Amygdala (tissue), 56 donors: ENCODE measurements around the gene ARMH3.
"Not testable (repeated sequence)": the region's sequence is repeated elsewhere in the genome, so short reads cannot be mapped to it uniquely, and the experiment has no call there.

Experiments used
- DNase-seq, 56 donors: peaks; one replicate each; lab custom pipeline; 2025; lab: John Stamatoyannopoulos, UW

The ARMH3 gene

DNA sequence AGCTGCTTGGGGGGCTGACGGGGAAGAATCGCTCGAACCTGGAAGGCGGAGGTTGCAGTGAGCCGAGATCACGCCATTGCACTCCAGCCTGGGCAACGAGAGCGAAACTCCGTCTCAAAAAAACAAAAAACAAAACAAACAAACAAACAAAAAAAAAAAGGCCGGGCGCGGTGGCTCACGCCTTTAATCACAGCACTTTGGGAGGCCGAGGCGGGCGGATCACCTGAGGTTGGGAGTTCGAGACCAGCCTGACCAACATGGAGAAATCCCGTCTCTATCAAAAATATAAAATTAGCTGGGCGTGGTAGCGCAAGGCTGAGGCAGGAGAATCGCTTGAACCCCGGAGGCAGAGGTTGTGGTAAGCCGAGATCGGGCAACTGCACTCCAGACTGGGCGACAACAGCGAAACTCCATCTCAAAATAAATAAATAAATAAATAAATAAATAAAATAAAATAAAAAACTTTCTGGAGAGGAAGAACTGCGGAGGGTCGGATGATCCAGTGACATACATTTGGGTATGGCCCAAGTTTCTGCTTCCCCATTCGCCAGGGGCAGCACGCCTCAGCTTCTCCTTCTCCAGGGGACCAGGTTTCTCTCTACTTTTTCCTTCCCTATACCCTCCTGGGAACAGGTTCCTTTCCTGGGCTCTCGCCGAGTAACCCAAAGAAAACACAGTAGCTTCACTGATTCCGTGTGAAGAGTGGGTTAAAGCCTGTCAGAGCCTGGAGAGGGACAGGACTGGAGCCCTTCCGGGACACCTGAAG, 909 bp downstream of the ARMH3 start:
- DNase-seq: peak in 9 of 56 donors; percentile 8 to 51 (median 40)

- no peak for DNase-seq
These were observed 9.9 kb downstream of the ARMH3 start for GRCh38 chr10:102046095-102046494.

GRCh38 chr10:102045292-102045691, 10.7 kb downstream of the ARMH3 start:
- DNase-seq: no peak

DNA sequence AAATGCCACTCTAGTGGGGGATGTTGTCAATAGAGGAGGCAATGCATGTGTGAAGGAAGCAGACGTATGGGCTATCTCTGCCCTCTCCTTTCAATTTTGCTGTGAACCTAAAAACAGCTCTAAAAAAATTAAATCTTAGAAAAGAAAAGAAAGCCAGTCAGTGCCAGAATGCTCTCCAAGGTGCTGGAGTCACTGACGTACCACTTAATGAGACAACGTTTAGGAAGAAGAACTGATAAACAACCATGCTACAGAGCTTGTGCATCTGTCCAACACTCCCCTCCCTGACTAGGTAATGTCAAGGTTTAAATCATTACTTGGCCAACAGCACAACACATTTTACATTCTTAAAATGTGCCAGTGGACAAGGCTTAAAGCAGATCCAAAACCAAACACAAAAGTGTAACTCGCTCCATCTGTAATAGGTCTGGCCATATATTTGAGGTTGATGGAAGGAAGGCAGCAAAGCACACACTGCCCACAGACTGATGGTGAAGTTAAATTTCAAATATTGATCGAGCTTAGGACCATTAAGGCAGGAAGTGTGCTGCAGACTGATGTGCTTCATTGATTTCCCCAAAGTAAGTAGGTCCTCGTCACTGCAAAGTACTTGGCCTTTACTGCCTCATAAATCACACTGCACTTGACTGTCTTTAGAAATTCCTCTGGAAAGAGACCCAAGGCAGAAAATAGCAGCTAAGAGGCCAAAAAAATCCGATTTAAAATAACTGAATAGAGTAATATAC, 15.5 kb downstream of the ARMH3 start:
- no peak for DNase-seq

GRCh38 chr10:102038410-102038809, 17.6 kb downstream of the ARMH3 start:
- no peak for DNase-seq

GRCh38 chr10:102035807-102036206, 20.2 kb downstream of the ARMH3 start:
- DNase-seq: not testable (repeated sequence)

GRCh38 chr10:102033787-102034186, 22.2 kb downstream of the ARMH3 start:
- no peak for DNase-seq

GRCh38 chr10:102027261-102027660, 28.7 kb downstream of the ARMH3 start:
- DNase-seq: no peak

GRCh38 chr10:102024799-102025198, 31.2 kb downstream of the ARMH3 start:
- no peak for DNase-seq

DNA sequence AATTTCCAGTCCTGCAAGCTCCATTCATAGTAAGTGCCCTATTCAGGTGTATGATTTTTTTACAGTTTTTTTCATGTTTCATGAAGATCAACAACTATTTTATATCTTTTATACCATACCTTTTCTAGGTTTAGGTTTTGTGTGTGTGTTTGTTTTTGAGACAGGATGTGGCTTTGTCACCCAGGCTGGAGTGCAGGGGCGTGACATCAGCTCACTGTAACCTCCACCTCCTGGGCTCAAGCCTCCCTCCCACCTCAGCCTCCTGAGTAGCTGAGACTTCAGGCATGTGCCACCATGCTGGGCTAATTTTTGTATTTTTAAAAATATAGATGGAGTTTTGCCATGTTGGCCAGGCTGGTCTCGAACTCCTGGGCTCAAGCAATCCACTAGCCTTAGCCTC, 35.0 kb downstream of the ARMH3 start:
- no peak for DNase-seq

- no peak for DNase-seq
These were observed 38.7 kb downstream of the ARMH3 start for GRCh38 chr10:102017295-102017694.

- DNase-seq: no peak
These were observed 39.6 kb downstream of the ARMH3 start for GRCh38 chr10:102016416-102016815.

DNA sequence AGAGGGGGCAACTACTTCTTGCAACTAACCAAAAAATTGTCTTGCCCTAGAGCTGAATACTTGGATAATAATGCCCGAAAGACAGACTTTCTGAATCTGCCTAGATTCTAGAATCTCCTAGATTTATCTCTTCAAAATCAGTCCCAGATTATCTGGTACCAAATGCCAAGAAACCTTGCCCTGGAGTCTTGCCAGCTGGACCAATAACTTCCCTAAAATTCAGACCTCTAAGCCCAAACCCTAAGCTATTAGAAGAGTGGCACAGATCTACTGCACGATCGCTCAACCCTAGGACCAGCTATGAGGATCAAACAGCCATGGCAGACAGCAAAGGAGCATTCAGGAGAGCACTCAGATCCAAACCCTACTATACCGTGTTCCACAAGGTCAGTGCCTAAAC, 45.0 kb downstream of the ARMH3 start:
- no peak for DNase-seq

DNA sequence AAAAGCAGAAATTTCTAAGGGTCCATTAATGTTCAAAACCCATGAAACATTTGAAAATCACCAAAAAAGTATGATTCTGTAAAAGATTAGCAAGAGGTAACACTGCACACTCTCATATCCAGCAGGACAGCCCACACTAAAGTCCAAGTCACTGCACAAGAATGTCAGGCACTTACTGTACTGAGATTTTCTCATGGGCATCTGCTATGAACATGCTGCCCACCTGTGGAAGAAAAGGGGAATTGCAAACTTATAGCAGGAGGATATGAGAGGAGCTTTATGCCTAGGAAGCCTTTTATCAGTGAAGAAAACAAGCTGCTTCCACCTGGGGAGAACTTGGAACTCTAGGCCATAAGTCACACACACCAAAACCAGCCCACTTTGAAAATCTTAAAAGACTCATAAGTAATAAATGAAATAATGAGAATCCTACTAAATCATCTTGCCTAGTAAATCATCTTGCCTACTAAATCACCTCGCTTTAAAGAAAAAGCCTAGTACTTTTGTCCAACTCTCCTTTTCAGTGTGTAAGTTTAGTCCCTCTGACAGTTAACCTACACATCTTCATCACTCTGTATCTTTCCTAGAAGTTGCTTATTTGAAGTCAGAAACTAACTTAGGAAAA, 46.1 kb downstream of the ARMH3 start:
- DNase-seq: peak in 25 of 56 donors; percentile 2 to 76 (median 17)

DNA sequence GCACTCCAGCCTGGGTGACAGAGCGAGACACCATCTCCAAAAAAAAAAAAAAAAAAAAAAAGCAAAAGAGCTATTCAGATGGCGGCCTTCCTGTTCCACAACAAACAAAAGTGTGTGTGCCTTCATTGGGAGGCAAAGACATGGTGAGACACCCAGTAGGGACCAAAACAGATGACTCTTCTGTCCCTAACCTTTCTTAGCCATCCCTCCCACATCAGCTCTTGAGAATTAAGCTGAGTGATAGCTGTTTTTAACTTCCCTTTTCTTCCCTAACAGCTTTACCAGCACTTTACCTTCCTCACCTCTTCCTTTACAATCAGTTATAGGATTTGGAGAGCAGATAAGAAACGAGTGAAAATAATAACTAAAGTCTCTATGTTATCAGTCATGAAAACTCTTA, 48.2 kb downstream of the ARMH3 start:
- no peak for DNase-seq

GRCh38 chr10:102007031-102007430, 48.9 kb downstream of the ARMH3 start:
- not testable (repeated sequence) for DNase-seq

GRCh38 chr10:102004376-102004775, 51.6 kb downstream of the ARMH3 start:
- peak in 4 of 56 donors; percentile 3 to 9 (median 5) for DNase-seq

DNA sequence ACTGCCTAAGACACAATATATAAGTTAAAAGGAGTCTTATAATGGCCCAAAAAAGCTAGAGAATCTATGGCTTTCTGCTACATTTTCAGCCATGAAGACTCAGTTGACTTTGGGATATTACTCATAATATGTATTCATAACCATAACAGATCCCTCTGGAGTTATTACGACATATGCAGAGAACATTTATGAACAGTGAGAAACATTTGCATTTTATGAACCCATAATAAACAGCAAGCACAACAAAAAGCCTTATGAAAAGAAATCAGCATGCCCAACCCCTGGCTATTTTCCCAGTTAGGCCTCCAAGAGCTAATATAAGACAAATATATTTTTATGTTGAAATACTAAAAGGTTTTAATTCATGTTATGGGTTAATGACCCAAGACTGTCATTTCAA, 52.4 kb downstream of the ARMH3 start:
- no peak for DNase-seq

GRCh38 chr10:102001435-102002068, 54.4 kb downstream of the ARMH3 start:
- peak in 2 of 56 donors; percentile 3 to 15 for DNase-seq

DNA sequence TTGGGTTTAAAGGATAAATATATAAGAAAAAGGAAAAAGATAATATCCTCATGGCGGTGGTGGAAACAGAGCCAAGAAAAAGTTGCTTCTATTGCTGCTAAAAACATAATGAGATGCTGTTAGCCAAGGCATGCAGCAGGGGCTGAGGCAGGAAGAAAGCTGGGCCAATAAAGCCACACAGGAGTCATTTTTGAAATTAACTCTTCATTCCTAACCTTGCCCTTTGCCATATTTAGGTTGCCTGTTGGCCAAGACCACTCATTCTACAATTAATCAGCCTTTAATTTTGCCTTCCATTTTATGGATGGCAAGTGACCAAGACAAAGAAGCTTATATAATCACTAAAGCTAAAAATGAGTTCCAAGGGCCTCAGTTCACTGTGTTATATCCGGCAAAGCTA, 58.2 kb downstream of the ARMH3 start:
- no peak for DNase-seq

- DNase-seq: no peak
These were observed 60.4 kb downstream of the ARMH3 start for GRCh38 chr10:101995451-101996063.
